Muscle layer of duodenum (tissue), 2 donors: Measurements from ENCODE around the gene PPFIA1.

ENCODE experiments used
- H3K27ac ChIP-seq: one replicate; pipeline ENCODE4 v1.7.0; 2013; ENCODE audit warnings: mild to moderate bottlenecking, low read length
- H3K27me3 ChIP-seq: one replicate; pipeline ENCODE4 v1.7.0; 2013; ENCODE audit warnings: low read depth, mild to moderate bottlenecking, control low read depth, low read length
- H3K36me3 ChIP-seq, 2 donors: one replicate each; pipeline ENCODE4 v1.7.0; 2013; ENCODE audit warnings: low read length in 2 of 2, control low read depth in 1 of 2, mild to moderate bottlenecking in 1 of 2; ENCODE audit not compliant: insufficient read depth in 2 of 2, control insufficient read depth in 1 of 2
- H3K4me1 ChIP-seq, 2 donors: one replicate each; pipeline ENCODE4 v1.7.0; 2013; ENCODE audit warnings: low read length in 2 of 2, mild to moderate bottlenecking in 2 of 2, control low read depth in 1 of 2, moderate library complexity in 1 of 2; ENCODE audit not compliant: insufficient read depth in 2 of 2, control insufficient read depth in 1 of 2
- H3K4me3 ChIP-seq, 2 donors: one replicate each; pipeline ENCODE4 v1.7.0; 2013; ENCODE audit warnings: low read length in 2 of 2, low read depth in 1 of 2, mild to moderate bottlenecking in 1 of 2
- H3K9me3 ChIP-seq, 2 donors: one replicate each; pipeline ENCODE4 v1.7.0; 2013; ENCODE audit warnings: low read length in 2 of 2, control low read depth in 1 of 2, mild to moderate bottlenecking in 1 of 2; ENCODE audit not compliant: control insufficient read depth in 1 of 2
- donor health status: healthy.

PPFIA1 gene

GRCh38 chr11:70348191-70348590 lies 77.7 kb downstream of the PPFIA1 start:
- H3K36me3 ChIP-seq = peaks cover 43 to 49% of the 10 kb centered on the region in 2 donors
- no peak overlapping the region for H3K4me3 ChIP-seq
- H3K9me3 ChIP-seq = no peaks in the 10 kb centered on the region
- H3K27me3 ChIP-seq = no peaks in the 10 kb centered on the region
- no peaks in the 10 kb centered on the region for H3K4me1 ChIP-seq
- no peak overlapping the region for H3K27ac ChIP-seq

GRCh38 chr11:70348608-70349007 lies 78.1 kb downstream of the PPFIA1 start:
- no peak overlapping the region for H3K27ac ChIP-seq
- H3K27me3 ChIP-seq = no peaks in the 10 kb centered on the region
- peaks cover 39 to 45% of the 10 kb centered on the region in 2 donors for H3K36me3 ChIP-seq
- H3K9me3 ChIP-seq = no peaks in the 10 kb centered on the region
- H3K4me3 ChIP-seq = no peak overlapping the region
- no peaks in the 10 kb centered on the region for H3K4me1 ChIP-seq

GRCh38 chr11:70351646-70352045 lies 81.2 kb downstream of the PPFIA1 start:
- no peaks in the 10 kb centered on the region for H3K27me3 ChIP-seq
- no peaks in the 10 kb centered on the region for H3K9me3 ChIP-seq
- no peaks in the 10 kb centered on the region for H3K4me1 ChIP-seq
- no peak overlapping the region for H3K4me3 ChIP-seq
- H3K36me3 ChIP-seq = peaks cover 46 to 53% of the 10 kb centered on the region in 2 donors
- no peak overlapping the region for H3K27ac ChIP-seq

GRCh38 chr11:70352100-70352499 lies 81.6 kb downstream of the PPFIA1 start:
- Histone ChIP-seq H3K36me3 (peaks cover 47 to 53% of the 10 kb centered on the region in 2 donors), H3K9me3 (no peaks in the 10 kb centered on the region), H3K27ac (no peak overlapping the region), H3K4me3 (no peak overlapping the region), H3K27me3 (no peaks in the 10 kb centered on the region), H3K4me1 (no peaks in the 10 kb centered on the region)

- Histone ChIP-seq H3K36me3 (peaks cover 47 to 51% of the 10 kb centered on the region in 2 donors), H3K27me3 (no peaks in the 10 kb centered on the region), H3K27ac (no peak overlapping the region), H3K4me3 (no peak overlapping the region), H3K9me3 (no peaks in the 10 kb centered on the region), H3K4me1 (no peaks in the 10 kb centered on the region)
These were observed 82.1 kb downstream of the PPFIA1 start for GRCh38 chr11:70352601-70353000.

- H3K27ac ChIP-seq = no peak overlapping the region
- H3K27me3 ChIP-seq = no peaks in the 10 kb centered on the region
- H3K36me3 ChIP-seq = peaks cover 43 to 47% of the 10 kb centered on the region in 2 donors
- H3K4me1 ChIP-seq = no peaks in the 10 kb centered on the region
- no peak overlapping the region for H3K4me3 ChIP-seq
- no peaks in the 10 kb centered on the region for H3K9me3 ChIP-seq
These were observed 82.8 kb downstream of the PPFIA1 start for GRCh38 chr11:70353329-70353728.

- no peaks in the 10 kb centered on the region for H3K4me1 ChIP-seq
- H3K4me3 ChIP-seq = no peak overlapping the region
- no peaks in the 10 kb centered on the region for H3K27me3 ChIP-seq
- H3K27ac ChIP-seq = no peak overlapping the region
- H3K9me3 ChIP-seq = no peaks in the 10 kb centered on the region
- peaks cover 40 to 41% of the 10 kb centered on the region in 2 donors for H3K36me3 ChIP-seq
These were observed 83.5 kb downstream of the PPFIA1 start for GRCh38 chr11:70353900-70354568.

- Histone ChIP-seq H3K36me3 (peaks cover 34 to 44% of the 10 kb centered on the region in 2 donors), H3K4me1 (no peaks in the 10 kb centered on the region), H3K27me3 (no peaks in the 10 kb centered on the region), H3K27ac (no peak overlapping the region), H3K9me3 (no peaks in the 10 kb centered on the region), H3K4me3 (no peak overlapping the region)
These were observed 84.1 kb downstream of the PPFIA1 start for GRCh38 chr11:70354629-70355028.

GRCh38 chr11:70358753-70359152 lies 88.3 kb downstream of the PPFIA1 start:
- Histone ChIP-seq H3K9me3 (no peaks in the 10 kb centered on the region), H3K27me3 (no peaks in the 10 kb centered on the region), H3K36me3 (peaks cover 34 to 68% of the 10 kb centered on the region in 2 donors), H3K4me1 (no peaks in the 10 kb centered on the region), H3K27ac (no peak overlapping the region), H3K4me3 (no peak overlapping the region)

- H3K27me3 ChIP-seq = no peaks in the 10 kb centered on the region
- H3K36me3 ChIP-seq = peaks cover 29 to 63% of the 10 kb centered on the region in 2 donors
- no peaks in the 10 kb centered on the region for H3K4me1 ChIP-seq
These were observed 89.1 kb downstream of the PPFIA1 start for GRCh38 chr11:70359451-70360205.

GRCh38 chr11:70360211-70360610 lies 89.7 kb downstream of the PPFIA1 start:
- no peaks in the 10 kb centered on the region for H3K9me3 ChIP-seq
- H3K27ac ChIP-seq = no peak overlapping the region
- no peak overlapping the region for H3K4me3 ChIP-seq
- H3K36me3 ChIP-seq = peaks cover 32 to 63% of the 10 kb centered on the region in 2 donors
- no peaks in the 10 kb centered on the region for H3K27me3 ChIP-seq
- no peaks in the 10 kb centered on the region for H3K4me1 ChIP-seq

More at GRCh38 chr11:70359451-70360205, 89.1 kb downstream of the PPFIA1 start:
- no peak overlapping the region for H3K27ac ChIP-seq
- no peaks in the 10 kb centered on the region for H3K9me3 ChIP-seq
- H3K4me3 ChIP-seq = no peak overlapping the region
